ENCODE measurements around the gene KLF5. TPM values are rescaled to one million over a fixed set of nuclear protein-coding genes. Genes with fewer than 3 reads are reported as not detected.

Gene KLF5
- polyA plus RNA-seq, 4 donors, result 126 to 230 (median 160) TPM

- Histone ChIP-seq H3K4me1 (ENCODE audit: control insufficient read depth in 3 of 3, insufficient read depth in 2 of 3, low read depth in 1 of 3, low read length in 2 of 3) (peaks cover 0 to 4% (median 3%) of the 10 kb centered on the region in 3 donors), H3K27me3 (ENCODE audit: control insufficient read depth in 3 of 3, insufficient read depth in 3 of 3, low read length in 3 of 3) (no peaks in the 10 kb centered on the region), H3K36me3 (ENCODE audit: control insufficient read depth in 3 of 3, insufficient read depth in 2 of 3, low read depth in 1 of 3, low read length in 3 of 3) (peaks cover 2 to 25% (median 14%) of the 10 kb centered on the region in 3 donors), H3K27ac (ENCODE audit: low read depth in 1 of 3, low read length in 2 of 3) (peak overlapping the region; percentile 16 to 91 (median 66)), H3K4me3 (ENCODE audit: low read depth in 1 of 3, low read length in 3 of 3) (peak overlapping the region; percentile 37 to 69 (median 50)), H3K9me3 (ENCODE audit: control insufficient read depth in 2 of 2, insufficient read depth in 1 of 2, low read depth in 1 of 2, low read length in 1 of 2) (no peaks in the 10 kb centered on the region)
- FAIRE-seq (no peak), DNase-seq (no peak)
- WGBS, 3 donors, result 17 to 58% (median 49%) methylated on average over 6 of the region's 6 CpGs
Measured at GRCh38 chr13:73061473-73061872, 2.7 kb downstream of the KLF5 start.

- Histone ChIP-seq H3K36me3 (ENCODE audit: control insufficient read depth in 3 of 3, insufficient read depth in 2 of 3, low read depth in 1 of 3, low read length in 3 of 3) (peaks cover 2 to 25% (median 14%) of the 10 kb centered on the region in 3 donors), H3K27ac (ENCODE audit: low read depth in 1 of 3, low read length in 2 of 3) (peak overlapping the region; percentile 16 to 91 (median 66)), H3K4me1 (ENCODE audit: control insufficient read depth in 3 of 3, insufficient read depth in 2 of 3, low read depth in 1 of 3, low read length in 2 of 3) (peaks cover 0 to 4% (median 2%) of the 10 kb centered on the region in 3 donors), H3K4me3 (ENCODE audit: low read depth in 1 of 3, low read length in 3 of 3) (peak overlapping the region; percentile 37 to 69 (median 50)), H3K9me3 (ENCODE audit: control insufficient read depth in 2 of 2, insufficient read depth in 1 of 2, low read depth in 1 of 2, low read length in 1 of 2) (no peaks in the 10 kb centered on the region), H3K27me3 (ENCODE audit: control insufficient read depth in 3 of 3, insufficient read depth in 3 of 3, low read length in 3 of 3) (no peaks in the 10 kb centered on the region)
- 8 to 69% (median 39%) methylated on average over 9 of the region's 9 CpGs for WGBS, 3 donors
- FAIRE-seq, result no peak
- peak; percentile 70 to 77 for DNase-seq
Measured at GRCh38 chr13:73061876-73062275, 3.1 kb downstream of the KLF5 start.

GRCh38 chr13:73062468-73062867, 3.7 kb downstream of the KLF5 start:
- peak overlapping the region; percentile 16 to 91 (median 66) for H3K27ac ChIP-seq (ENCODE audit: low read depth in 1 of 3, low read length in 2 of 3)
- WGBS, 3 donors, result 22 to 68% (median 49%) methylated on average over 13 of the region's 13 CpGs
- H3K9me3 ChIP-seq (ENCODE audit: control insufficient read depth in 2 of 2, insufficient read depth in 1 of 2, low read depth in 1 of 2, low read length in 1 of 2), result no peaks in the 10 kb centered on the region
- peak; percentile 43 to 60 for DNase-seq
- H3K27me3 ChIP-seq (ENCODE audit: control insufficient read depth in 3 of 3, insufficient read depth in 3 of 3, low read length in 3 of 3), result no peaks in the 10 kb centered on the region
- peaks cover 0 to 4% (median 2%) of the 10 kb centered on the region in 3 donors for H3K4me1 ChIP-seq (ENCODE audit: control insufficient read depth in 3 of 3, insufficient read depth in 2 of 3, low read depth in 1 of 3, low read length in 2 of 3)
- peaks cover 2 to 25% (median 15%) of the 10 kb centered on the region in 3 donors for H3K36me3 ChIP-seq (ENCODE audit: control insufficient read depth in 3 of 3, insufficient read depth in 2 of 3, low read depth in 1 of 3, low read length in 3 of 3)
- H3K4me3 ChIP-seq (ENCODE audit: low read depth in 1 of 3, low read length in 3 of 3), result peak overlapping the region; percentile 37 to 69 (median 50)
- no peak for FAIRE-seq

- peaks cover 0 to 2% (median 2%) of the 10 kb centered on the region in 3 donors for H3K4me1 ChIP-seq (ENCODE audit: control insufficient read depth in 3 of 3, insufficient read depth in 2 of 3, low read depth in 1 of 3, low read length in 2 of 3)
- DNase-seq (peak; percentile 46 to 49), FAIRE-seq (no peak)
- no peaks in the 10 kb centered on the region for H3K9me3 ChIP-seq (ENCODE audit: control insufficient read depth in 2 of 2, insufficient read depth in 1 of 2, low read depth in 1 of 2, low read length in 1 of 2)
- H3K27me3 ChIP-seq (ENCODE audit: control insufficient read depth in 3 of 3, insufficient read depth in 3 of 3, low read length in 3 of 3), result no peaks in the 10 kb centered on the region
- H3K36me3 ChIP-seq (ENCODE audit: control insufficient read depth in 3 of 3, insufficient read depth in 2 of 3, low read depth in 1 of 3, low read length in 3 of 3), result peaks cover 2 to 29% (median 16%) of the 10 kb centered on the region in 3 donors
- H3K27ac ChIP-seq (ENCODE audit: low read depth in 1 of 3, low read length in 2 of 3), result peak overlapping the region in 2 of 3 donors; percentile 54 to 91
- peak overlapping the region in 2 of 3 donors; percentile 50 to 69 for H3K4me3 ChIP-seq (ENCODE audit: low read depth in 1 of 3, low read length in 3 of 3)
- 12 to 67% (median 34%) methylated on average over 3 of the region's 3 CpGs for WGBS, 3 donors
Measured at GRCh38 chr13:73063166-73063565, 4.4 kb downstream of the KLF5 start.

GRCh38 chr13:73065036-73065435, 6.2 kb downstream of the KLF5 start:
- Histone ChIP-seq H3K4me3 (ENCODE audit: low read depth in 1 of 3, low read length in 3 of 3) (peak overlapping the region in 2 of 3 donors; percentile 4 to 23), H3K36me3 (ENCODE audit: control insufficient read depth in 3 of 3, insufficient read depth in 2 of 3, low read depth in 1 of 3, low read length in 3 of 3) (peaks cover 2 to 33% (median 16%) of the 10 kb centered on the region in 3 donors), H3K9me3 (ENCODE audit: control insufficient read depth in 2 of 2, insufficient read depth in 1 of 2, low read depth in 1 of 2, low read length in 1 of 2) (no peaks in the 10 kb centered on the region), H3K27ac (ENCODE audit: low read depth in 1 of 3, low read length in 2 of 3) (peak overlapping the region in 2 of 3 donors; percentile 31 to 91), H3K4me1 (ENCODE audit: control insufficient read depth in 3 of 3, insufficient read depth in 2 of 3, low read depth in 1 of 3, low read length in 2 of 3) (peaks cover 0 to 2% (median 0%) of the 10 kb centered on the region in 3 donors), H3K27me3 (ENCODE audit: control insufficient read depth in 3 of 3, insufficient read depth in 3 of 3, low read length in 3 of 3) (no peaks in the 10 kb centered on the region)
- peak; percentile 74 to 81 for DNase-seq
- WGBS, 3 donors, result 13 to 44% (median 32%) methylated on average over 2 of the region's 2 CpGs
- no peak for FAIRE-seq

GRCh38 chr13:73065665-73066340, 7.0 kb downstream of the KLF5 start:
- Histone ChIP-seq H3K9me3 (ENCODE audit: control insufficient read depth in 2 of 2, insufficient read depth in 1 of 2, low read depth in 1 of 2, low read length in 1 of 2) (no peaks in the 10 kb centered on the region), H3K27ac (ENCODE audit: low read depth in 1 of 3, low read length in 2 of 3) (peak overlapping the region; percentile 50 to 91 (median 64)), H3K27me3 (ENCODE audit: control insufficient read depth in 3 of 3, insufficient read depth in 3 of 3, low read length in 3 of 3) (no peaks in the 10 kb centered on the region), H3K36me3 (ENCODE audit: control insufficient read depth in 3 of 3, insufficient read depth in 2 of 3, low read depth in 1 of 3, low read length in 3 of 3) (peaks cover 0 to 33% (median 16%) of the 10 kb centered on the region in 3 donors), H3K4me3 (ENCODE audit: low read depth in 1 of 3, low read length in 3 of 3) (peak overlapping the region in 2 of 3 donors; percentile 14 to 44), H3K4me1 (ENCODE audit: control insufficient read depth in 3 of 3, insufficient read depth in 2 of 3, low read depth in 1 of 3, low read length in 2 of 3) (peaks cover 0 to 10% (median 0%) of the 10 kb centered on the region in 3 donors)
- FAIRE-seq (peak; percentile 15), DNase-seq (peak; percentile 87 to 93)
- 17 to 63% (median 47%) methylated on average over 7 of the region's 7 CpGs for WGBS, 3 donors

- 18 to 63% (median 29%) methylated on average over 1 of the region's 1 CpG for WGBS, 3 donors
- no peaks in the 10 kb centered on the region for H3K27me3 ChIP-seq (ENCODE audit: control insufficient read depth in 3 of 3, insufficient read depth in 3 of 3, low read length in 3 of 3)
- peaks cover 0 to 22% (median 0%) of the 10 kb centered on the region in 3 donors for H3K4me1 ChIP-seq (ENCODE audit: control insufficient read depth in 3 of 3, insufficient read depth in 2 of 3, low read depth in 1 of 3, low read length in 2 of 3)
- no peak overlapping the region for H3K4me3 ChIP-seq (ENCODE audit: low read depth in 1 of 3, low read length in 3 of 3)
- FAIRE-seq, result peak; percentile 84
- H3K36me3 ChIP-seq (ENCODE audit: control insufficient read depth in 3 of 3, insufficient read depth in 2 of 3, low read depth in 1 of 3, low read length in 3 of 3), result peaks cover 0 to 24% (median 10%) of the 10 kb centered on the region in 3 donors
- peak overlapping the region in 1 of 3 donors; percentile 80 for H3K27ac ChIP-seq (ENCODE audit: low read depth in 1 of 3, low read length in 2 of 3)
- DNase-seq, result peak; percentile 51 to 76
- no peaks in the 10 kb centered on the region for H3K9me3 ChIP-seq (ENCODE audit: control insufficient read depth in 2 of 2, insufficient read depth in 1 of 2, low read depth in 1 of 2, low read length in 1 of 2)
Measured at GRCh38 chr13:73069206-73069805, 10.5 kb downstream of the KLF5 start.

GRCh38 chr13:73070451-73071098, 11.8 kb downstream of the KLF5 start:
- no peak for FAIRE-seq
- Histone ChIP-seq H3K4me1 (ENCODE audit: control insufficient read depth in 3 of 3, insufficient read depth in 2 of 3, low read depth in 1 of 3, low read length in 2 of 3) (peaks cover 0 to 31% (median under 1%) of the 10 kb centered on the region in 3 donors), H3K4me3 (ENCODE audit: low read depth in 1 of 3, low read length in 3 of 3) (peak overlapping the region in 2 of 3 donors; percentile 1 to 9), H3K27ac (ENCODE audit: low read depth in 1 of 3, low read length in 2 of 3) (peak overlapping the region in 2 of 3 donors; percentile 44 to 80), H3K27me3 (ENCODE audit: control insufficient read depth in 3 of 3, insufficient read depth in 3 of 3, low read length in 3 of 3) (no peaks in the 10 kb centered on the region), H3K36me3 (ENCODE audit: control insufficient read depth in 3 of 3, insufficient read depth in 2 of 3, low read depth in 1 of 3, low read length in 3 of 3) (peaks cover 0 to 21% (median 10%) of the 10 kb centered on the region in 3 donors), H3K9me3 (ENCODE audit: control insufficient read depth in 2 of 2, insufficient read depth in 1 of 2, low read depth in 1 of 2, low read length in 1 of 2) (no peaks in the 10 kb centered on the region)
- 21 to 62% (median 45%) methylated on average over 5 of the region's 5 CpGs for WGBS, 3 donors
- peak; percentile 25 to 34 for DNase-seq

All from small intestine (tissue), 7 donors.